Measurements from ENCODE around the gene SURF6. TPM values are rescaled to one million over a fixed set of nuclear protein-coding genes. Genes with fewer than 3 reads are reported as not detected.
A peak's percentile ranks its signal among the peaks of the same experiment; 100 is the strongest.

SURF6 gene
- total RNA-seq, 4 donors from 2014 or later, result 15.0 to 36.2 (median 27.5) TPM

GRCh38 chr9:133359399-133360175 is 23.6 kb upstream of the SURF6 start:
- Histone ChIP-seq H3K4me1 (peaks cover 25 to 35% (median 31%) of the 10 kb centered on the region in 4 donors), H3K36me3 (peaks cover 40 to 60% (median 53%) of the 10 kb centered on the region in 4 donors), H3K9me3 (no peaks in the 10 kb centered on the region), H3K27ac (replicated peaks in 1 of 4) (peak overlapping the region in 2 of 4 donors; percentile 6 to 7), H3K4me3 (no peak overlapping the region), H3K27me3 (no peaks in the 10 kb centered on the region)
- DNase-seq (ENCODE audit: extremely low spot score), result no peak
- intact Hi-C loops (cut with DNase I), result no loop called here
- TF ChIP-seq CTCF (IDR thresholded peaks at IDR 0.05) (no peak), EP300 (IDR thresholded peaks at IDR 0.05) (no peak), POLR2A (IDR thresholded peaks at IDR 0.05; ENCODE audit: low read depth) (no peak), POLR2AphosphoS5 (IDR thresholded peaks at IDR 0.05) (no peak)
- WGBS, result 62% methylated on average over 12 of the region's 20 CpGs

GRCh38 chr9:133357656-133358055 is 21.7 kb upstream of the SURF6 start:
- Histone ChIP-seq H3K36me3 (peaks cover 22 to 59% (median 47%) of the 10 kb centered on the region in 4 donors), H3K4me1 (peaks cover 27 to 40% (median 36%) of the 10 kb centered on the region in 4 donors), H3K27me3 (no peaks in the 10 kb centered on the region), H3K4me3 (peak overlapping the region in 1 of 4 donors; percentile 86), H3K9me3 (no peaks in the 10 kb centered on the region), H3K27ac (replicated peaks in 1 of 4) (no peak overlapping the region)
- intact Hi-C loops (cut with DNase I), result no loop called here
- WGBS, result 88% methylated on average over 10 of the region's 14 CpGs
- no peak for DNase-seq (ENCODE audit: extremely low spot score)
- no peak for TF ChIP-seq POLR2AphosphoS5 (IDR thresholded peaks at IDR 0.05)
- TF ChIP-seq CTCF (IDR thresholded peaks at IDR 0.05), result no peak
- TF ChIP-seq POLR2A (IDR thresholded peaks at IDR 0.05; ENCODE audit: low read depth), result no peak
- TF ChIP-seq EP300 (IDR thresholded peaks at IDR 0.05), result no peak

- TF ChIP-seq EP300 (IDR thresholded peaks at IDR 0.05), result no peak
- peak; percentile 77 to 88 for TF ChIP-seq POLR2AphosphoS5 (IDR thresholded peaks at IDR 0.05)
- H3K27me3 ChIP-seq, result no peaks in the 10 kb centered on the region
- peaks cover 25 to 59% (median 47%) of the 10 kb centered on the region in 4 donors for H3K36me3 ChIP-seq
- no peaks in the 10 kb centered on the region for H3K9me3 ChIP-seq
- H3K27ac ChIP-seq (replicated peaks in 1 of 4), result peak within 1 kb of the TSS; percentile 67 to 90 (median 78)
- intact Hi-C loops (cut with DNase I), result no loop called here
- H3K4me3 ChIP-seq, result peak within 1 kb of the TSS; percentile 81 to 88 (median 85)
- WGBS, result 0% methylated on average over 13 of the region's 78 CpGs
- peaks cover 27 to 40% (median 36%) of the 10 kb centered on the region in 4 donors for H3K4me1 ChIP-seq
- peak; percentile 96 for DNase-seq (ENCODE audit: extremely low spot score)
These were observed 20.6 kb upstream of the SURF6 start, which contains the start of the genes SURF1 and SURF2 for GRCh38 chr9:133356391-133357091. TSS of gene SURF1 (minus strand) at chr9:133356487. CDS start at chr9:133356453, 34 bp downstream. TSS of gene SURF2 (plus strand) at chr9:133356550. CDS start at chr9:133356593, 43 bp downstream.

GRCh38 chr9:133355881-133356357 is 19.9 kb upstream of the SURF6 start:
- intact Hi-C loops (cut with DNase I), result no loop called here
- no peaks in the 10 kb centered on the region for H3K27me3 ChIP-seq
- peaks cover 27 to 40% (median 36%) of the 10 kb centered on the region in 4 donors for H3K4me1 ChIP-seq
- no peak for DNase-seq (ENCODE audit: extremely low spot score)
- H3K27ac ChIP-seq (replicated peaks in 1 of 4), result peak overlapping the region; percentile 67 to 90 (median 78)
- TF ChIP-seq POLR2AphosphoS5 (IDR thresholded peaks at IDR 0.05), result no peak
- no peak for TF ChIP-seq EP300 (IDR thresholded peaks at IDR 0.05)
- TF ChIP-seq CTCF (IDR thresholded peaks at IDR 0.05), result peak in 1 of 3 experiments; percentile 8
- TF ChIP-seq POLR2A (IDR thresholded peaks at IDR 0.05; ENCODE audit: low read depth), result no peak
- WGBS, result 1% methylated on average over 18 of the region's 31 CpGs
- H3K4me3 ChIP-seq, result peak overlapping the region; percentile 81 to 88 (median 85)
- peaks cover 25 to 59% (median 47%) of the 10 kb centered on the region in 4 donors for H3K36me3 ChIP-seq
- H3K9me3 ChIP-seq, result no peaks in the 10 kb centered on the region

- TF ChIP-seq EP300 (IDR thresholded peaks at IDR 0.05), result no peak
- no peaks in the 10 kb centered on the region for H3K27me3 ChIP-seq
- no peaks in the 10 kb centered on the region for H3K9me3 ChIP-seq
- no peak overlapping the region for H3K27ac ChIP-seq (replicated peaks in 1 of 4)
- H3K4me1 ChIP-seq, result peaks cover 30 to 47% (median 41%) of the 10 kb centered on the region in 4 donors
- intact Hi-C loops (cut with DNase I), result no loop called here
- 100% methylated on average over 2 of the region's 7 CpGs for WGBS
- no peak overlapping the region for H3K4me3 ChIP-seq
- DNase-seq (ENCODE audit: extremely low spot score), result no peak
- peaks cover 30 to 59% (median 48%) of the 10 kb centered on the region in 4 donors for H3K36me3 ChIP-seq
These were observed 18.8 kb upstream of the SURF6 start for GRCh38 chr9:133354766-133355165.
